GM18951 (cell line): ENCODE measurements around the gene POLD2.

Source experiments
- POLR2A ChIP-seq: IDR thresholded peaks from 4 replicates; pipeline ENCODE4 v1.6.1; 2011; ENCODE audit warnings: mild to moderate bottlenecking; ENCODE audit not compliant: insufficient read length, insufficient read depth; ENCODE audit errors: extremely low read depth
- in situ Hi-C: fragments of 300-500 bp; cut with MboI; formaldehyde crosslinking; loops from one replicate; pipeline ENCODE4 v1.12.0; 2022; ENCODE audit warnings: low sequenced_read_pairs, mixed read lengths, inconsistent platforms; ENCODE audit not compliant: unreplicated experiment

POLD2 gene

DNA sequence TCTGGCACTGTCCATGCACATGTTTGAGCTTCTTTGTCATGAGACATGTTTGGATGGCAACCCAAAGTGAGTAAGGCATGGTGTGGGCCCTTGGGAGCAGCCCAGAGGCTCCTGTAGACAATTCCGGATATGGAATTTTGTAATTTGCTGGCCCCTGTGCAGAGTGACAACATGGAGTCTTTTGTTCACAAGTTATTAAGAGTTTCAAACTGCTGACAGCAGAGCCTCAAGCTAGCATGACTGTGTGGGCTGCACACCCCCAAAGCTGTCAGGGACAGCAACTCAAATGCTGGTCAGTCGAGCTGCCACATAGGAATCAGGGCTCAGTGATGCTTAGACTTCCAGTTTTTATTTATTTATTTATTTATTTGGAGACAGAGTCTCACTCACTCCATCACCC, 24.8 kb upstream of the POLD2 start:
- no peak for TF ChIP-seq POLR2A
- in situ Hi-C loops = no loop called here

DNA sequence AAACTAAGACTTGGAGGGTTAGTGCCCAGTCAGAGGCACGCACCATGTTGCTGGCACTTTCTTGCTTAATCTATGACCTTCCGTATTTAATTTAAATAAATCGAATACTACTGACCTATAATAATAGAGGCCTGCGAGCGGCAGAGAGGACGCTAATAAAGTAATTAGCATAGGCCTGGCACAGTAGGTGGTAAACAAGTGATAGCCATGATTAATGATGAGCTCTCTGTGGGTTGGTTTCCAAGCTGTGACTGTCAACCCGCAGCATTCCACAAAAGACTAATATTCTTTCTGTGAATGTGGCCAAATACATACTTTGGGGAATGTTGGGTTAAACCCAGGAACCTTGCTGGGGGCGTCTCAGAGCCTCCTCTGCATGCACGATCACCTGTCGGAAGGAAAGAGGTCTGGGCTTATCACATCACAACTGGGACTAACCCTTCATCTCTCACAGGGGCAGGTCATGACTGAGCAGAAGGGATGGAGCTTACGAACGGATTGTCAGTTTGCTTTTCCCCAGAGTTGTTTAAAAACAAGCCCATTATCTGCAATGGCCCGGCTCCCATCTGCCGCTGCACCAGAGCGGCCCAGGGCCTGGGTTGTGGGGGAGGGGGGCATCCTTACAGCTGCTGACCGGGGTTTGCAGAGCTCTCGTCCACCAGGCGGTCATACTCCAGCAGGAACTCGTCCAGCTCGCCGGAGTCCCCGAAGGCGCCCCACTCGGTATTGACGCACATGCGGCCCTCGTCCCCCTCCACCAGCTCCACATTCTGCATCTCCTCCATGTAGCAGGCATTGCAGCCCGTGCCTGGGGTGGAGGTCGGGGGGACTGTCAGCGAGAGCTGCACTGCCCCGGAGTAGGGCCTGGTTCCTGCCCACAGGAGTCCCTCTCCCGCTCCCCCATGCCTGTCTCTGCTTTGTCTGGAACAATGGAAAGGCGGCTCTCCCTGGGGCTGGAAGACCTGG, 24.0 kb upstream of the POLD2 start:
- in situ Hi-C loops = no loop called here
- TF ChIP-seq POLR2A = no peak

DNA sequence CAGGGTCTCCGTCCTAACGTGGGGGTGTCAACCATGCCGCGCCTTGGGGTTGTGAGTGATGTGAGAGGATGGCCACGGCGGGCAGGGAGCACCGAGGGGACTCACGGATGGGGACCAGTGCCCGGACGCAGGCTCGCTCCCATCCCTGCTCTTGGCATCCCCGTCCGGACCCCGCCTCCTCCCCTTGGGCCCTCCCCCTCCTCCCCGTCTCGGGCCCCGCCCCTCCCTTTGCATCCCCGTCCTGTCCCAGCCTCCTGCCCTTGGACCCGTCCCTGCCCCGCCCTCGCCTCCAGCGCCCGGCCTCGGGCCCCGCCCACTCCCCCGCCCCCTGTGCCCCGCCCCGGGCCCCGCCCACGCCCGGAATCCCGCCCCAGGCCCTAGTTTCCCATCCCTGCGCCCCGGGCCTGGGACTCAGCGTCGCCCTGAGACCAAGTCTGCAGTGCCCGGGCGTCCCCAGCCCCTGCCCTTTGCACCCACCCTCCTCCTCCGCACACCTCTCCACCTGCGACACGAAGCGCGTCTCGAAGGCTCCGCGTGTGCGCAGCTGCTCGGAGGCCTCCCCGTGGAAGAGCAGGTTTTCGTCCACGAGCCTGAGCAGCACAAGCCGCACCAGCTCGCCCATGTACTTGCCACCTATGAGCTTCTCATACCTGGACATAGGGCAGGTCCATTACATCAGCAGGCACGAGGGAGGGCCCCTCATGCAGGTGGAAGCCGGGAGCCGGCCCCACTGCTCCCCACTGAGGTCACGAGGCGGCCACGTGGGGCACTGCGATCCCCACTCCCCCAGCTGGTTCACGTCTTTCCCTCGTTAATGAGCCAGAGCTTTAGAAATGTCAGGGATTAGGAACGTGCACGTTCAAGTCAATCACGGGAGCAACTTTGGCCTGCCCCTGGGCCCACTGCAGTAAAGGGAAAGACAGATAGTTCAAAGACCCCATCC, 22.9 kb upstream of the POLD2 start:
- no peak for TF ChIP-seq POLR2A
- in situ Hi-C loops = no loop called here

DNA sequence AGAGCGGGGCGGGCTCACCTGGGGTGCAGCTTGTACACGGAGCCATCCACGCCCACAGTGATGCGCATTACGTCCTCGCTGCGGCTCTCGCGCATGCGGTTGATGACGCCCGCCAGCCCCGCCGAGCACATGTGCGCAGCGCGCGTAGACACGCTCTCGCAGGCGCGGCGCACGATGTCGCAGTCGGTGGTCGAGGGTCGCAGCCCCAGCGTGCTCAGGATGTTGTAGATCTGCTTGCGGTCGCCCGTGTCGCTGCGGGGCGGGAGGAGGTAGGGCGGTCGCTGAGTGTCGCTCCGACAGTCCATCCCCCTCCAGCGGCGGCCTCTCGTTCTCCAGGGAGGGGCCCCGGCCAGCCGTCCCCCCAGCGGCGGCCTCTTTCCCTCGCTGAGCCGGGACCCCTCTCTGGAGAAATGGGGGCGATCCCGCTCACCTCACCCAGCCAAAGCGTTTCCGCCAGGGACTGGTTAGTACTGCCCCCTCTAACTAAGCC, 22.2 kb upstream of the POLD2 start:
- TF ChIP-seq POLR2A = no peak
- in situ Hi-C loops = no loop called here

DNA sequence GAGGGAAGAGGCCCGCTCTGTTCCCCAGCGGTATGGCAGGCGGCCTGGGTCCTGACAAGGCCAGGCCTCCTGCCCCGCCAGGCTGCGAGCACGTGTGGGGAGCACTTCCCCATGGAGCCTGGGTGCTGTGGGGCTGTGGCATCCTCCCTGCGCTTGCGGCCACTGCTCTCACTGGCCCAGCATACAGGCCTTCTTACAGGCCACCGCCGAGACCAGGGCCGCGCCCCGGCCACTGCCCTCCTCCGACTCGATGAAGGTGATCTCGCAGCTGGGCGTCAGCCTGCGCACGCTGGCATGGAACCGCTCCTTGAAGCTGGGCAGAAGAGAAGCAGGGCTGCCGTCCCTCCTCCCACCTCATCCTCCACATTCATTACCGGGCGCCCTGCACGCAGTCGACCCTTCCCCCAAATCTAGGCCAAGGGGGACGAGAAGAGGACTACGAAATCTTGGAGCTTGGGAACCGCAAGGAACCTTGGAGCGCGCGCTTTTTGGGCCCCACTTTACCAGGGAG, 21.7 kb upstream of the POLD2 start:
- in situ Hi-C loops = no loop called here
- TF ChIP-seq POLR2A = no peak

DNA sequence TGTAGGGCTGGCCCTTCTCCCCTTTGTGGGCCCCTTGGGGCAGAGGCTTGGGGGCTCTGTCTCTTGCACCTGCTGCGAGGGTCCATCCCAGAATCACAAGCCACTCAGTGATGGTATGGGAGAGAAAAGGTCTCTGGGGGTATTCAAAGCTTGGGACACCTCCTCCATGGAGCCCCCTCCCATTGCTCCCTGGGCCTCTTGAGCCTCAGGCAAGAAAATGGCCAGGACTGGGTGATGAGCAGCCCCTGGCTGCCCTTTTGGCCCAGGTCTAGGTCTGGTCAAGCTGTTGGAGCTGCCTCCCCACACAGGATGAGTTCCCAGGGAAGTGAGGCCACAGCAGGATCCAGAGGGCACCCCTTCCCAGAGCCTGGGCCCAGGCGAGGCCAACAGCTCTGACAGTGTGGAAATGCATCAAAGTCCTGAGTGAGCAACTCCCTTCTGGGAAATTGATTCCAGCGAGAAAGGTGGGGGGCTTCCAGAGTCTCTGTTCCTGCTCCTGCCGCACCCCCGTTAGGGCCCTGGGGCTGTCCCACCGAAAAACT, 21.1 kb upstream of the POLD2 start:
- TF ChIP-seq POLR2A = no peak

DNA sequence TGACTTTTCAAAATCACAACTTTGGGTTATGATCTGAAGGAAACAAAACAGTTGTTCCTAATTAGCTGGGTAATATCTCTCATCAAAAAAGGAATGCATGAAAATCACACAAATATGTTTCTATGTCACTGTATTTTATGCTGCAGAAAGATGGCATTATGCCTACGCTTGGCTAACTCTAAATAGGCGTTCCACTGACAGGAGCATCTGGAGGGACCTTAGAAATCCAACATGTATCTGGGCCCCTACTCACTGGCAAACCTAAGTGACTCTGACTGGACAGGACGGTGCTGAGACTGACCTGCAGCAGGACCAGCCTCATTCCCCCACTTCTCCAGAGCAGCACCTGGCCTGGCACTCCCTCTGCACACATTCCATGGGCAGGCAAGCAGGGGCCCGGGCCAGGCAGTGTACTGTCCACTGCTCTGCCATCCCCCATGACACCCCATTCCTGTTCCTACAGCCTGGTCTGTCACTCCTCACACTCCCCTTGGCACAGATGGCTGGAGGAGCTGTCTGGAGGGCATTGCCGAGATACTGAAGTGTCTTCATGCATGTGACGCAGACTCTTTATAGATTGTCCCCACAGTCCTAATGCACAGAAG, 20.4 kb upstream of the POLD2 start:
- in situ Hi-C loops = no loop called here
- no peak for TF ChIP-seq POLR2A

More for the DNA sequence above, 21.1 kb upstream of the POLD2 start:
- in situ Hi-C loops = no loop called here

DNA sequence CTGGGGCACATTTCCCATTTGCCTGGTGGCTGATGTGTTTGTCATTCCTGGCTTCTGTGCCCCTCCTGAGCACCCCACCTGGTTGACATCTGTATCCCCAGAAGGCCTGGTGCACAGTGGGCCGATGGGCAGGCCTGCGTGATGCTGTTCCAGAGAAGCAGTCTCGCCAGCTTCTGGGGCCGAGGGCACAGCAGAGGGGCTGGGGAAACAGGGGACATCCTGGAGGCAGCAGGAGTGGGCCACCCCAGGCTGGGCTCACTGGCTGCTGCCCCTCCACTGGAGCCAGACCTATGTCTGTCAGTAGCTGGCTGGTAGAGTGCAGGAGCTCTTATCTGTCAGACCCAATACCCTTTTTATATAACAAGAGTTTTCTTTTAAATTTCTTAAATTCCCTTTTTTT, 18.7 kb upstream of the POLD2 start:
- in situ Hi-C loops = no loop called here
- no peak for TF ChIP-seq POLR2A

DNA sequence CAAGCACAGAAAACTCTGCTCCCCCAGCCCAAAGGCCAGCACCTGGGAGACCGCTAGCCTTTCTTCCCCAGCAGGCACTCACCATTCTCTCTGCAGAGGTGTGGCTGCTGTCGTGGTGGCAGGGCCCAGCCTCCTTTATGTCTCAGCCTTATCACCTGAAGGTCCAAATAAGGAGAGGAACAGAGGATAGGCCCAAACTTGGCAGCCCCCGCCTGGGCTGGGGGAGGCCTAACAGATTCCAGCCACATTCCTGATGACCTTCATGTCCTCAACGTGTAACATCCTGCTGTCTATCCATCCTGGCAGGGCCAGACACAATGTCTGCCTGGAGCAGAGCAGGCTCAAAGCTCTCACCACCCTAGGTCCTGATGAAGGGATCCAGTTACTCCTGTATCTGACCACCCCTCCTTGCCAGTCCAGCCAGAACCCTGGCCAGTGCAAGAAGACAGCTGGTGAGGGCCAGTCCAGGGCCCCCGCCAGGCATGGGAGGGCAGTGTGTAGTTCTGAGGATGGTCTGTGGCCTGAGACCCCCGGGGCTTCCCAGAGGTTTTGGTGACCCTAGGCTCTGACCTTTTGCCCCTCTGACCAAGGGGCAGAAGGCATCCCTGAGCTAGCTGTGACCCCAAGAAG, 18.0 kb upstream of the POLD2 start, which contains the start of gene MYL7:
Gene MYL7, minus strand, starts transcription at position 112 of the 630 bp plus-strand sequence. Its CDS starts 27 bp downstream, at position 85.
- TF ChIP-seq POLR2A = no peak
- in situ Hi-C loops = no loop called here

DNA sequence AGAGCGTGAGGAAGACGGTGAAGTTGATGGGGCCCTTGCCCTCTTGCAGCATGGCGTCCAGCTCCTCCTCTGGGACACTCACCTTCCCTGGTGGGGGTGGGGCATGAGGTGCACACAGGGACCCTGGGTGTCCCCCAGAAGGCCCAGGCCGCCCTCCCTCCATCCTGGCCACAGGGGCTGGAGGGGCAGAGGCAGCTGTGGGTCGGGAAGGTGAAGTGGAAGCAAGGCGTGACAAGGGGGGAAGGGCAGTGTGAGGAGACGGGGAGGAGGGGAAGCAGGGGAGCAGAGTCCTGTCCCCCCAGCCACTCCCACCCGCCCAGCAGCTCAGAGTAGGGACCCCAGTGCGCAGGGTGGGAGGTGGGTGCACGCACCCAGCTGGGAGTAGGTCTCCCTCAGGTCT, 17.0 kb upstream of the POLD2 start:
- in situ Hi-C loops = no loop called here
- no peak for TF ChIP-seq POLR2A

DNA sequence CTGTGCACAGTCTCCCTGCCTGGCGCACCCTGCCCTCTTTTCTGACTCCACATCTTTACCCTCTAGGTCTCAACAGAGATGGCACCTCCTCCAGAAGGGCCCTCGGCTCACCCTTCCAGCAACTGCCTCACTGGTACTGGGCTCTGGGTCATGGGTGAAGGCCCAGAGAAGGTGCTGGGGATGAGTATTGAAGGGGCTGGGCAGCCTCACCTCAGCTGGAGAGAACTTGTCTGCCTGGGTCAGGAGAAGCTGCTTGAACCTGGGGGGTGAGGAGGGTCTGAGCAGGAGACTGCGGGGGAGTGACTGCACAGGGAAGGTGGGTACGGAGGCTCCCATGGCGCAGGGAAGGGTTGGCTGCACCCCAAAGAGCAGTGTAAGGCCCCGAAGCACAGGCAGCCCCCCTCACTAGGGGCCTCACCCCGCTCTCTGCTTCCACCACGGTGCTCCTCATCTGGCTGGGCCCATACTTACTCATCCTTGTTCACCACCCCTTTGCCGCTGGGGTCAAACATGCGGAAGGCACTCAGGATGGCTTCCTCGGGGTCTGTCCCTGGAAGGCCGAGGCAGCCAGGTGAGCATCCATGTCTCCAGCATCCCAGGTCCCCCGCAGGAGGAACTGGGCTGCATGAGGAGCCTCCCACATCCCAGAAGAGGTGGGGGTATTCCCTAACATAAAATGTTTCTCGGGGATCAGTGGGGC, 16.1 kb upstream of the POLD2 start:
- no peak for TF ChIP-seq POLR2A
- in situ Hi-C loops = no loop called here

DNA sequence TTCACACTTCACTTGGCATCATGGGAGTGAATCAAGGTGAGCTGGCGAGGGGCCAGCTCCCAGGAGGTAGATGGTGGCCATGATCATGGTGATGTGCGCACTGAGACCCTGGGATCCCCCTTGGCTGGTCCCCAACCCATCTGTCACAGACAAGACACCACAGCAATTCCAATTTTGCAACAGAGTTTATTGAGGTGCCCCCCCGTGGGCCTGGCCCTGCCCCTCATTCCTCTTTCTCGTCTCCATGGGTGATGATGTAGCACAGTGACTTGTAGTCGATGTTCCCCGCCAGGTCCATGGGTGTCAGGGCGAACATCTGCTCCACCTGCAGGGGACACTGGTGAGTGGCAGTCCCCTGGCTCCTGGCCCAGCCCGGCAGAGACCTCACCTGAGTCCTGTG, 15.3 kb upstream of the POLD2 start:
- in situ Hi-C loops = no loop called here
- no peak for TF ChIP-seq POLR2A

DNA sequence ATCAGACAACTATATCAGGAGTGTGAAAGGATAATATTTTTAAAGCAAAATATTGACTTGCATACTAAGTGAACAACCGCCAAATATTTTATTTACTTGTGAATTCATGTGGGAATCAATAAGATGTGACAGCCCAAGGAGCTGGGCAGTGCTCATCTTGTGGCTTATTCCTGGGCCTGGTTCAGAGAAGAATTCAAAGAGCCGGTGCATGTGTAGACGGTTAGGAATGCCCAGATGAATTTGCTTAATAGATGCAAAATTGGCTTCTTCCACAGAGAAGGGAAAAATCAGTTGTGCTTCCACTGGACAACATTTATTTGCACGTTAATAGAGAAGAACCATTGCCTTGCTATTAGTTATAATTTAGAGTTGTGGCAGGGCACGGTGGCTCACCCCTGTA, 13.4 kb upstream of the POLD2 start:
- no peak for TF ChIP-seq POLR2A
- in situ Hi-C loops = no loop called here
